ENCODE results near the gene TPGS1.

TPGS1 gene, protein sequence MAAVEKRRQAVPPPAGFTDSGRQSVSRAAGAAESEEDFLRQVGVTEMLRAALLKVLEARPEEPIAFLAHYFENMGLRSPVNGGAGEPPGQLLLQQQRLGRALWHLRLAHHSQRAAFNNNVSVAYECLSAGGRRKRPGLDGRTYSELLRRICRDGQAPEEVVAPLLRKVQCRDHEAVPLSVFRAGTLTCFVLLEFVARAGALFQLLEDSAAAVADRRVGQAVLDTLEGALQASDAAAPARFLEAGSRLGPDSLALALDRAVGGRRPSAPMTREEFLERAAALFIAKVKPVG

DNA sequence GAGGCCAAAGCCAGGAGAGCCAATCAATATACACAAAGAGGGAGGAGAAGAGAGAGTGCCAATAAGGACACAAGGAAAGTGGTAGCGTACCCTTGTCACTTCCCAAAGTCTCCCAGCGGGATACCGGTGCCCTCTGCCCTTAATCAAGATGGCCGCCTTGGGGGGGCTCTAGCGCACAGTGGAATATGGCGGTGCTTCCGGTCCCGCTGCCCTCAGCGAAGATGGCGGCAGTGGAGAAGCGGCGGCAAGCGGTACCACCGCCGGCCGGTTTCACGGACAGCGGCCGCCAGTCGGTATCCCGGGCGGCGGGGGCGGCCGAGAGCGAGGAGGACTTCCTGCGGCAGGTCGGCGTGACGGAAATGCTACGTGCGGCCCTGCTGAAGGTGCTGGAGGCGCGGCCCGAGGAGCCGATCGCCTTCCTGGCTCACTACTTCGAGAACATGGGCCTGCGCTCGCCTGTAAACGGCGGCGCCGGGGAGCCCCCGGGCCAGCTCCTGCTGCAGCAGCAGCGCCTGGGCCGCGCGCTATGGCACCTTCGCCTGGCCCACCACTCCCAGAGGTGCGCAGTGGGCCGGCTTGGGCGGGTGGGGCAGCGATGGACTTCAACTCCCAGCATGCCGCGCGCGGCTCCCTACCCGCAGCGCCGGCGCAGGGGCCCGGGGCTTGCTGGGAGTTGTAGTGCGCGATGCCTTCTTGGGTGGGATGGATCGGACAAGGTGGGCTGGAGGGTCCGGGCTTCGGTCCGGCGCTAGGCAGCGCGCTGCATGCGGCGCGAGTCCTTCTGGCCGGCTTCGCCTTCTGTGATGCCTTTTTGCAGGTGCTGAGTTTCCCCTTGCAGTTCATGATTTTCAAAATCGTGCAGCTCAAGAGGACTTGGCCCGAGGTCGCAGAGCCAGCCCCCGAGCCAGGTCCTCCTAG lies at the start of gene TPGS1:
Gene TPGS1 (plus strand): TSS at position 212 of the 918 bp plus-strand sequence. CDS start 10 bp downstream, at position 222.
- peak; percentile 57 to 85 for DNase-seq

DNA sequence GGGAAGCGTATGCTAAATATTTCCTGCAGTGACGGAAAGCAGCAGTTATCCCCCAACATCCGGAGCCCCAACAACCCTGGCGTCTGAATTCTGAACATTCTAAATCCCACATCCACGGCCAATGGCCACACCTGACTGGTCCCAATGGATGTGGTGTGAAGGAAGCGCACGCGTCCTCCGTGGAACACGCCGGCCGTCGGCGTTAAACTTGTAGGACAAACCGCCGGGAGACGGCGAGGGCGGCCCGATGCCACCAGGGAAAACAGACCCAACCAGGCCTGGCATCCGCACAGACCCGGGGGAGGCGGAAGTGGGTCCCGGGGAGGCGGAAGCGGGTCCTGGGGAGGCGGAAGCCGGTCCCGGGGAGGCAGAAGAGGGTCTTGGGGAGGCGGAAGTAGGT lies 49.7 kb upstream of the TPGS1 start:
- DNase-seq = no peak

DNA sequence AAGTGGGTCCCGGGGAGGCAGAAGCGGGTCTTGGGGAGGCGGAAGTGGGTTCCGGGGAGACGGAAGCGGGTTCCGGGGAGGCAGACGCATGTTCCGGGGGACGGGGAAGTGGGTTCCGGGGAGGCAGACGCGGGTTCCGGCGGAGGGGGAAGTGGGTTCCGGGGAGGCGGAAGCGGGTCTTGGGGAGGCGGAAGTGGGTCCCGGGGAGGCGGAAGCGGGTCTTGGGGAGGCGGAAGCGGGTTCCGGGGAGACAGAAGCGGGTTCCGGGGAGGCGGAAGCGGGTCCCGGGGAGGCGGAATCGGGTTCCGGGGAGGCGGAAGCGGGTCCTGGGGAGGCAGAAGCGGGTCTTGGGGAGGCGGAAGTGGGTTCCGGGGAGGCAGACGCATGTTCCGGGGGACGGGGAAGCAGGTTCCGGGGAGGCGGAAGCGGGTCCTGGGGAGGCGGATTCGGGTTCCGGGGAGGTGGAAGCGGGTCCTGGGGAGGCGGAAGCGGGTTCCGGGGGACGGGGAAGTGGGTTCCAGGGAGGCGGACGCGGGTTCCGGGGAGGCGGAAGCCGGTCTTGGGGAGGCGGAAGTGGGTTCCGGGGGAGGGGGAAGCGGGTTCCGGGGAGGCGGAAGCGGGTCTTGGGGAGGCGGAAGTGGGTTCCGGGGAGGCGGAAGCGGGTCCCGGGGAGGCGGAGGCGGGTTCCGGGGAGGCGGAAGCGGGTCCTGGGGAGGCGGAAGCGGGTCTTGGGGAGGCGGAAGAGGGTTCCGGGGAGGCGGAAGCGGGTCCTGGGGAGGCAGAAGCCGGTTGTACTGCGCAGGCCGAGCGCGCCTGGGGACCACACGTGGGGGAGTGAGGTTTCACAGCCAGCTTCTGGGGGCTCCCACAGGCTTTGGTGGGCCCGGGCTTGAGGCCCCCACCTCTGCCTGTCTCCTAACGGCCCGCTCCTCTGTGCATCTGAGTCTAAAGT lies 48.9 kb upstream of the TPGS1 start:
- DNase-seq = no peak

DNA sequence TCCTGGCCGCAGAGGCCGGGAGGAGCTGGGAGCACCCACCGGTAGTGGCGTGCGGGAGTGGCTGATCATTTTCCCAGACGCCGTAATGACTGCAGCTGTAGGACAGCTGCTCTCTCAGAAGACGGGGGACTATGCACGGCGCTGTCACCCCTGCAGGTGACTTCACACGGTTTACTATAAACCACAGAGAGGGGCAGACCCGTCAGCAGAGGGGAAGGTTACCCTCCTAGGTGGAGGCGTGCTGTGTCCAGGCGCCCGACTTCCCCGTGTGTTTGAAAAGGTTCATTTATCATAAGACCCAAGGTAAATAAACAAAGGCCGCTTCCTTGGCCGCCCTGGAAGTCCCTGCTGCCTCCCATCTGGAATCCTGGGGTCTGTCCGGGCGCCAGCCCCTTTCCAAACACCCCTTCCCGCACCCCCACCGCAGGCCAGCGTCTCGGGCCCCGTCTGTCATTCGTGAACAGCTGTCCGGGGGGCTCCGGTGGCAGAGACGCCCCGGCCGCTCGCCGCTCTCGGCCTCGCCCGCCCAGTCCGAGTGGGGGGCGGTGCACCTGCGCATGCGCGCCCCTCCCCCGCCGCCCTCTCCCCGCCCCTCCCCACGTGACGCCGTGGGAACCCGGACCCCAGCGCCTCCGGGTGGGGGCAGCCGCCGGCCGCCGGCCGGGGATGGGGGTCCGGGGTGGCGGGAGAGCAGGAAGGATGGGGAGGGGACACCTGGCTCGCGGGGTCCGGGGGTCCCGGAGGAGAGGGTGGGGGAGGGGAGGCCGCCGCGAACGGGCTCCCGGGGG lies 47.4 kb upstream of the TPGS1 start:
- peak; percentile 59 to 67 for DNase-seq

DNA sequence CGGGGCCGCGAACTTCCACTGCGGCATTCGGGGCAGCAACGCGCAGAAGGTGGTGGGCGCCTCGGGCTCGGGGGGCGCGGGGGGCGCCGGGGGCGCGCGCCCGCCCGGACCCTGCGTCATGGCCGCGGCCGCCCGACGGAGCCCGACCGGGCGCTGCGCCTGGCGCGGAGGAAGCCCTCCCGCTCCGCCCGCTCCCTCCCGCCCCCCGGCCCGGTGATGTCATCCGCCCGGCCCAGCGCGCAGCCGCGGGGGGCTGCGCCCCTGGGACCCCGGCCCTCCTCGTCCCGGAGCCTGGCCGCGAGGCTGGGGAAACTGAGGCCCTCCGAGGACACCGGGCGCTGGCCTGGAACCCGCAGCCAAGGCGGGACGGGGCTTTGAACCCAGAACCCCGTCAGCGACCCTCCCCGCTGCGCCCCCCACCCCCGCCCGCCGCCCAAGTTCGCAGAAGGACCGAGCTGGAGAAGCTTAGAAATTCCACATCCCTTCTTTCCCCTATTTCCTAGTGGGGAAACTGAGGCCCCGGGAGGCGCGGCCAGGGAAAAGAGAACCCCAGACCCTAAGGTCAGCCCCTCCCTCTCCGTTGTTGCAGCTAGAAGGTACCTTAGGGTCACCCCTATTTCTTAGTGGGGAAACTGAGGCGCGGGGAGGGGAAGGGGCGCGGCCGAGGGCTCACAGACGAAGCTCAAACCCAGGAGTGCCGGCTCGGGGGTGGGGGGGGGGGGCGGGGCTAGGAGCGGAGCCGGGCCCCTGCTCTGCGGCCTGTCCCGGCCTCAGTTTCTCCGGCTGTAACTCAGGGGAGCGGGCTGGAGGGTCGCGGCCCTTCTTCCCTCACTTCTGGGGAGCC lies 46.2 kb upstream of the TPGS1 start, which contains the start of gene SHC2:
Gene SHC2 (minus strand): TSS at position 157 of the 844 bp plus-strand sequence. CDS start 37 bp downstream, at position 120.
- DNase-seq = no peak

DNA sequence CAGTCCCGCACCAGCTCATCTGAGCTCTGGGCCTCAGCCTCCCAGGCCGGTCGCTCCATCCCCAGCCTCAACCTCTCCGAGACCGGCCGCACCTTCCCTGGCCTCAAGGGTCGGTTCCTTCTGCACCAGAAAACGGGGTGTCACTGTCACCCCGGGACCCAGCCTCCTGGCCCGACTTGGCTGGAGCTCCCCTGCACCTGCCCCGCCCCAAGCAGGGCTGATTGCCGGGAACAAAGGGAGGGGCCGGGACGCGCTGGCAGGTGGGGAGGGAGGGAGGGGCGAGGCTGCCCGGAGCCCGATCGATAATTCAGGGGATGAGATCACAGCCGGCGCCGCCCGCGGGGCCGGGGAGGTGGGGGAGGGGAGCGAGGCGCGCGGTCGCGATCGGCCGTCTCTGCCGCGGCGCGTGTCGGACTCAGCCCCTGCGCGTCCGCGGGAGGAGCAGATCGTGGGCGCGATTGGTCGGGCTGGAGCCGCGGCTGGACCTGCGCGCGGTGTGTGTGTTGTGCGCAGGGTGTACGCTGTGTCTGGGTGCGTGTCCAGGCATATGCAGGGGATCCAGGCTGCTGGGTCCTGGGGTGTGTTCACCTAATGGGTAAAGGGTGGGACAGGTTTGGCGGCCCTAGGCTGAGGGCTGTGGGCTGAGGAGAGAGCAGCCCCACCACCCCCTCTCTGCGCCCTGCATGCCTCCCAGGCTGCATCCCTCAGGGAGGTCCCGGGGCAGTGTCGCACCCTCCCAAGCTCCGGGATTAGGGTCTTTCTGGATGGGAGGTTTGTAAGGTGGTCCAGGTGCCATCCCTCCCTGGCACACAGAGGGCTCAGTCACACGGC lies 45.4 kb upstream of the TPGS1 start:
- peak; percentile 58 to 79 for DNase-seq

DNA sequence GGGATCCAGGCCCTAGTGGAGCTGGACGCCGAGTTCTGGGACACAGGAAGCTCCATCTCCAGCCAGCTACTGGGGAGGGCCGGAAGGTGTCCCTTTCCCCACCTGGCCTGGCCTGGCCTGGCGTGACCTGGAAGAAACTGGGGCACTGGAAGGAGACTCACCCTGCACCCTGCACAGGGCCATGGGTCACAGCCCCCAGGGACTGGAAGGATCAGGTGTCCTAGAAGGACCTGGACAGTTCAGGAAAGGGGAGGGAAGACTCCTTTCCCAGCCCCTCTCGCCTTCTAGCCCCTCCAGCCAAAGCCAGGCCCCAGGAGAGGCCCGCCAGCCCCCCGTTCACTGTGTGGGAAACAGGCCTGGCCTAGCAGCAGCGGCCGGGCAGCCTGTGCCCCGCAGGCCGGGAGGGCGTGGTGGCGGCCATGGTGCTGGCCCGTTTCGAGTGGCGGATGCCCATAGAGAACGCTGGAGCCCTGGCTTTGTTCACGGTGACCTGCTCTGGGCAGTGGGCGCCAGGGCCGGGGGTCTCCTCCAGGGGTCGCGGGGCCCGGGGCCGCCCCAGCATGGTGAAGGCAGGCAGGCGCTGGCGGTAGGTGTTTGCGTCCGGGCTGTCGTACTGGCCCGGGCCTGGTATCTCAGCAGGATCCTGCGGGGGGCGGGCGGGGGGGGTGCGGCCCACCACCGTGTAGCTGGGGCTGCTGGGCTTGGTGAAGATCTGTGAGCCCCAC lies 43.7 kb upstream of the TPGS1 start:
- DNase-seq = no peak

DNA sequence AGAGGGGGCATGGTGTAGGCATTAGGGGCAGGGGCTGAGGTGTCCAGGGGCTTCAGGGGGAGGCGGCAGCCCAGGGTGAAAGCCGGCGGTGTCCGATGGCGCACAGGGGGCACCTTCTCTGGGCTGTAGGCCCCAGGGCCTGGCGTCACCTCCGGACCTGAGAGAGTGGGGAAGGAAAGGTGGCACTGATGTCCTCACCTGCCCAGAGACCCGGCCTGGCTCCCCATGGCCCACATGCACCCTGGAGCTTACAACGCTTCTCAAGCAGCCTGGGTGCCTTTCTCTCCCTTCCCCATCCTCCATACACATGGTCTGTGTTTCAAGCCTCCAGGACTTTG lies 43.1 kb upstream of the TPGS1 start:
- no peak for DNase-seq

DNA sequence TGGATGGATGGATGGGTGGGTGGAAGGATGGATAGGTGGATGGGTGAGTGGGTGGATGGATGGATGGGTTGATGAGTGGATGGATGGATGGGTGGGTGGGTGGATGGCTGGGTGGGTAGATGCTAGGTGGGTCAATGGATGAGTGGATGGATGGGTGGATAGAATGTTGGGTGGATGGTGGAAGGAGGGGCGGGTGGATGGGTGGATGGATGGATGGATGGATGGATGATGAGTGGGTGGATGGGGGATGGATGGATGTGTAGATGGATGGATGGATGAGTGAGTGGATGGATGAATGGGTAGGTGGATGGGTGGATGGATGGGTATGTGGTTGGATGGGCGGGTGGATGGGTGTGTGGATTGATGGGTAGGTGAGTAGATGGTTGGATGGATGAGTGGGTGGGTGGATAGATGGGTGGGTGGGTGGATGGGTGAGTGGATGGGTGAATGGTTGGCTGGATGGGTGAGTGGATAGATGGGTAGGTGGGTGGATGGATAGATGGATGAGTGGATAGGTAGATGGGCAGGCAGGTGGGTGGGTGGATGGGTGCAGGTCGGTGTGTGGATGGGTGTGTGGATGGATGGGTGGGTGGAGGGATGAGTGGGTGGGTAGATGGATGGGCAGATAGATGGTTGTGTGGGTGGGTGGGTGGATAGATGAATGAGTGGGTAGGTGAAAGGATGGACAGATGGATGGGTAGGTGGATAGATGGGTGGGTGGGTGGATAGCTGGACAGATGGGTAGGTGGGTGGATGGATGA lies 42.1 kb upstream of the TPGS1 start:
- DNase-seq = no peak

DNA sequence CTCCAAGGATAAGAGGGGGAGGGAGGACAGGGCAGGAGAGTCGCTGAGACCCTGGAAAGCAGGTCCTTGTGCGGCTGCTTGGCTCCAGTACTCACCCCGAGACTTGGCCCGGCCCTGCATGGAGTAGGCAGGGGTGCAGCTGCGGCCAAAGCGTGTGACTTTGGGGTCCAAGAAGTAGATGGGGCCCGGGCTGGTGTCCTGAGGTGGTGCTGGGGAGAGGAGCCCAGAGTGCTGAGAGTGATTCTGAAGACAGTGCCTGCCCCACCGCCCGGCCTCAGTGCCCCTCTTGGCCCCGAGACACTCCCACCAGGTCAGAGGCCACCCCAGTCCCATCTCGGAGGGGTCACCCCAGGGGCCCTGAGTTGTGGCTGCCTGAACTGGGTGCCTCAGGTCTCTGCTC lies 39.7 kb upstream of the TPGS1 start:
- DNase-seq = no peak

DNA sequence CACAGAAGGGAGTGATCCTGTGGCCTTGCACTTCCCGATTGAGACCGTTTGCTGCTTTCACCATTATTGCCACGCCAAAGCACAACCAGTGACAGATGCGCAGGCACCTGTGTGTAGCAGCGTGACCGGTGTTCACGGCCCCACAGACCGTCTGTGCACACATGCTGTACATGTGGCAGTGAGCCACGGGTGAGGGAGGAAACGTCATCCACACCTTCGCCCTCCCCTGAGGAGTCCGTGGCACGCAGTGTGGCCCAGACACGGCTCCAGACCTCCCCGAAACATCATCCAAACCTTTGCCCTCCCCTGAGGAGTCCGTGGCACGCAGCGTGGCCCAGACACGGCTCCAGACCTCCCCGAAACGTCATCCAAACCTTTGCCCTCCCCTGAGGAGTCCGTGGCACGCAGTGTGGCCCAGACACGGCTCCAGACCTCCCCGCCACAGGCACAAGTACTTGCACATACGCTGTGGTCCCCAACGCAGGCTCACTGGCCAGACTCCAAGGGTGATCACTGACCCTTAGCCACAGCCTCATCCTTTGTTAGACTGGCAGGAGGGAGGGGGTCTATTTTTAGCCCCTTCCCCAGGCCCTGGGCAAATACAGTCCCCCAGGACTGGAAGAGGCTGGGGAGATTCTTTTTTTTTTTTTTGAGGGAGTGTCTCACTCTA lies 38.6 kb upstream of the TPGS1 start:
- DNase-seq = no peak

DNA sequence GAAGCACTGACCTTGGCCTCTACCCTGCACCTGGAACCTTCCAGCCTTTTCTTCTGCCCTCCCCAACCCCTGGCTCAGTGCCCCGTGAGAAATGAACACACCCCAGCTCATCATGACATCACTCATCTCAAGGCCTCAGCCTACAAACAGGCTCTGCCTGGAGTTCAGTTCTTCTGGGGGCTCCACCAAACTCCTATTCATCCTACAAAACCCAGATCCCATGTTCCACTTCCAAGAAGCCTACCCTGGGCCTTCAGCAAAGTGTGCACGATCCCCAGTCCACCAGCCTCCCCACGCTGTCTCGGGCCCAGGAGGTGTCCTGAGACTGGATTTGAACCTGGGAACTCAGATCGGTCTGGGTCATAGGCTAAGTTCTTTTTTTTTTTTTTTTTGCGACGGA lies 37.5 kb upstream of the TPGS1 start:
- no peak for DNase-seq

DNA sequence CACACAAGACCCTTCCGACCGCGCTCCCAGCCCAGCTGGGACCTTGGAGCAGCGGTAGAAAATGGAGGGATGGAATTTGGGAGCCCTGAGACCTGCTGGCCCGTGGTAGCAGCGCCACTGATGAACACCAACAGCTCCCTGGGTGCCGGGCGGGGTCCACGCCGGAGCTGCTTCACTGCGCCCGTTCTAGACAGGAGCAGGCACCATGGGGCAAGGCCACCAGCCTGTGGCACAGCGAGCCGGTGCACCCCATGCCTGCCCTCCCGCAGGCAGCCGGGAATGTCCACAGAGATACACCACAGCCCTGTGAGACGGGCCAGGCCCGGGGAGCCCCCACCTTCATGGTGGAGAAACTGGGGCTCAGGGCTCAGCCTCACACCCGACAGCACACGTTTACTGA lies 36.6 kb upstream of the TPGS1 start:
- no peak for DNase-seq

DNA sequence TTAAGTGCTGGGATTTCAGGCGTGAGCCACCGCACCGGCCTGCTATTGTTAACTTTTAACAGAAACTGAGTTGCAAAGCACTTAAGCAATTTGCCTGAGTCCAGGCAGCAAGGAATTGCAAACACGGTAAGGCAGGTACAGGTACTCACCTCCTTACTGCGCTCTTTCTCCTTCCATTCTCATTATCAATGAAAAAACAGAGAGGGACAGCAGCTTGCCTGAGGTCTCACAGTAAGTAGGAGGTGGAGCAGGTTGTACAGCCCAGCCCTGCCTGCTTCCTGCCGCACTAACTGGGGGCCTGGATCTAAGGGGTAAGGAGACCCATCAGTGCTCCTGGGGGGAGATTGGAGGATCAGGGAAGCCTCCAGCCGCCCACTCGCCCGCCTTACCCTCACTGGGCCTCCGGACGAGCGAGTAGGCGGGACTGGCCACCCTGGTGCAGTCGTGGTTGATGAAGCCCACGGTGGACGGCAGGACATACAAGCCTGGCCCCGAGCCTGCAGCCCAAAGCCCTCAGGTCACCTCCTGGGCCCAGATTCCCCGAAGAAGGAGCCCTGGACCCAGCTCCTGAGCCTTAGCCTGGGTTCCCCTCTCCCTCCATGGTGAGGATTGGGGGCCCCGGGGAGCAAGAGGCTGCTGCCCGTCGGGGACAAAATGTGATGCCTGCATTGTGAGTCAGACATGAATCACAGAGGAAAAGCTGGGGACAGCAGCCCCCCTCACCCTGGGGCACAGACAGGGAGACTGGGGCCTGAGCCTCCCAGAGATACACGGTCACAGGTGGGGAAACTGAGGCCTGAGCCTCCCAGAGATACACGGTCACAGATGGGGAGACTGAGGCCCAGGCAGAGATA lies 35.1 kb upstream of the TPGS1 start:
- DNase-seq = no peak

DNA sequence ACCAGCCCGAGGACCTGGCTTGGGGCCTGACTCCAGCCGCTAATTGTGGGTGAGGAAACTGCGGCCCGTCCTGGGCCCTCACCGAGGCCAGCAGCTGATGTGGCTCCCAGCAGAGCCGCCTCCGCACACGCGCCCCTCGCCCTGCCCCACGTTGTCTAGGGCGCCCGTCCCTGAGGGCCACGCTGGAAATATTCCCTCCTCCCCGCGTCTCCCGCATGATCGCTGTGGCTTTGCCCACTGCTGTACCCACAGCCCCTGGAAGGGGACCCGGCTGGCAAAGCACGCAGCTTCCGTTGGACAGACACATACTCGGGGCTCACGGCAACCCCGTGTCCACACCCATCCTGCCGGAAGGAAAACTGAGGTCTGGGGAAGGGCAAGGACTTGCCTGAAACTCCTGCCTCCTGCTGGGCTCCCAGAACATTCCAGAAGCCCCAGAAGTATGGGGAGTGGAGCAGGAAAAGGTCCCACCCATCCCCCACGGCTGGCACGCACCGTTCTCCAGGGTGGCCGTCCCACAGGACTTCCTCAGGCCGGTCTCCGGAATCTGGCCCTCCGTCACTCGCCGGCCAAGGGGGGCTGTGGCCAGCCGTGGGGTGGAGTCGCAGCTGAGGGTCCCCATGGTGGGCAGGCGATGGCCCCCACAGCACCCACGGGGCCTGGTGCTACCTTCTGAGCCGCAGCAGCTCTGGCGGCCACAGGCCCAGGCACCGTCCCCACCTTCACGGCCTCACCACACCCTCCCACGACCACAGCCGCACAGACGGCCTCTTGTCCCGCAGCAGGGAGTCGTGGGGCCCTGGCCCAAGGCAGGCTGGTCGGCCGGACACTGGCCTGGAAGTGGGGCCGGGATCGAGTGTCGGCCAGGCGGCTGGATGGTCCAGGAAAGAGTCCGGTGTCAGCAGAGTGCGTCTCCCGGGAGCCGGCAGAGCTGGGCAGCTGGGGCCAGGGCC lies 32.9 kb upstream of the TPGS1 start:
- no peak for DNase-seq

DNA sequence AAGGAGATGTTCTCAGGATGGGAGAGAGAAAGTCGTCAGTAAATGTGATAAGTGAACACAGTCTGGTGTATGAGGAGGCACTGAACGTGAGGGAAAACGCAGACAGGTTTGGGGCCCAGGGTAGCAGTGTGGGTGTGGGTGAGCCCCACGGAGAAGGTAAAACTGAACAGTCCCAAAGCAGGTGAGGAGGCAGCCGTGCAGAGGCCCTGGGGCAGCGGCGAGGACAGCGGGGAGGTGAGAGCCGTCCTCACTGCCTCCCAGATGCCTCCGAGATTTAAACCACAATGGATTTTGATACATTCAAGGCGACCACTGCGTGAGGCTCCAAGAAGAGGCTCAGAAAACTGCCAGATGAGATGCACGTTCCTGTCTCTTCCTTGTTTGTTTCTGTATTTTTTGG lies 31.9 kb upstream of the TPGS1 start:
- no peak for DNase-seq
